WTC11 (cell line): ENCODE data around the gene ASTN2.

ENCODE experiments used
- CTCF ChIP-seq: fragments of 200-600 bp; IDR thresholded peaks from 2 replicates; pipeline ENCODE4 v1.8.0; 2022; ENCODE audit warnings: antibody characterized with exemption
- E2F5 ChIP-seq: sonication (generic); formaldehyde crosslinking; IDR thresholded peaks from 2 replicates; pipeline ENCODE4 v1.8.1; 2022; ENCODE audit warnings: mild to moderate bottlenecking, moderate library complexity, missing genetic modification reagents
- ZBTB21 ChIP-seq: sonication (generic); formaldehyde crosslinking; IDR thresholded peaks from 2 replicates; pipeline ENCODE4 v1.8.1; 2023; ENCODE audit warnings: mild to moderate bottlenecking, missing genetic modification reagents, borderline replicate concordance

- TF ChIP-seq CTCF (no peak), ZBTB21 (CRISPR knock-in tag) (no peak), E2F5 (CRISPR knock-in tag) (no peak)
Measured at GRCh38 chr9:116555556-116556155, 859.2 kb downstream of the ASTN2 start.
